PC-3 (cell line): ENCODE data around the gene SLC44A3.

Experiments
- CTCF ChIP-seq: fragments of 300-600 bp; sonication (generic); conservative IDR thresholded peaks from 2 replicates; pipeline ENCODE4 v1.5.1; 2017; ENCODE audit warnings: antibody characterized with exemption, low read depth, mild to moderate bottlenecking, low read length
- EZH2 ChIP-seq: fragments of 300-600 bp; sonication (generic); IDR thresholded peaks from one replicate; pipeline ENCODE4 v1.6.1; 2017; ENCODE audit warnings: antibody characterized with exemption, mild to moderate bottlenecking, low read length; ENCODE audit not compliant: unreplicated experiment
- EZH2phosphoT487 ChIP-seq: fragments of 300-600 bp; sonication (generic); IDR thresholded peaks from 2 replicates; pipeline ENCODE4 v1.6.1; 2018; ENCODE audit warnings: mild to moderate bottlenecking, antibody characterized with exemption, low read length, borderline replicate concordance

- TF ChIP-seq EZH2 (no peak), CTCF (no peak), EZH2phosphoT487 (no peak)
Measured at GRCh38 chr1:94790670-94791069, 29.5 kb upstream of the SLC44A3 start.
